HepG2 (cell line): ENCODE results near the gene EFNB1. TPM values are rescaled to one million over a fixed set of nuclear protein-coding genes. Genes with fewer than 3 reads are reported as not detected.

Source experiments
- BHLHE40 ChIP-seq: IDR thresholded peaks from 2 replicates; pipeline ENCODE4 v1.6.1; 2011; ENCODE audit warnings: low read length, improper control_type of control experiment
- CSRNP2 ChIP-seq: sonication (generic); formaldehyde crosslinking; conservative IDR thresholded peaks from 2 replicates; pipeline ENCODE4 v1.8.0; 2022; ENCODE audit warnings: low read depth, missing genetic modification reagents
- ELF4 ChIP-seq: sonication (generic); formaldehyde crosslinking; IDR thresholded peaks from 2 replicates; pipeline ENCODE4 v1.5.0; 2020; ENCODE audit warnings: missing genetic modification reagents, mild to moderate bottlenecking, moderate library complexity, borderline replicate concordance
- HNF4A ChIP-seq: sonication (generic); formaldehyde crosslinking; IDR thresholded peaks from 2 replicates; pipeline ENCODE4 v1.4.0; 2020; ENCODE audit warnings: missing genetic modification reagents
- HNRNPLL ChIP-seq: fragments of 200-400 bp; formaldehyde crosslinking; IDR thresholded peaks from 2 replicates; pipeline ENCODE4 v1.6.1; 2017; ENCODE audit warnings: mild to moderate bottlenecking, low read depth, low read length; ENCODE audit not compliant: poor library complexity, severe bottlenecking
- JDP2 ChIP-seq: sonication (generic); formaldehyde crosslinking; IDR thresholded peaks from 2 replicates; pipeline ENCODE4 v1.8.1; 2022; ENCODE audit warnings: missing genetic modification reagents, borderline replicate concordance
- KDM5A ChIP-seq: fragments of 200-600 bp; sonication (generic); IDR thresholded peaks from 2 replicates; pipeline ENCODE4 v1.7.0; 2018; ENCODE audit warnings: antibody characterized with exemption, mild to moderate bottlenecking, low read length, borderline replicate concordance
- MIER2 ChIP-seq: IDR thresholded peaks from 2 replicates; pipeline ENCODE4 v1.6.1; 2016; ENCODE audit warnings: missing biosample characterization, missing genetic modification reagents
- NFE2 ChIP-seq: sonication (generic); formaldehyde crosslinking; IDR thresholded peaks from 2 replicates; pipeline ENCODE4 v1.4.0; 2020; ENCODE audit warnings: missing genetic modification reagents
- NFKBIZ ChIP-seq: IDR thresholded peaks from 2 replicates; pipeline ENCODE4 v1.6.1; 2018; ENCODE audit warnings: missing genetic modification reagents, missing compliant biosample characterization
- RBM39 ChIP-seq: fragments of 200-400 bp; formaldehyde crosslinking; IDR thresholded peaks from one replicate; pipeline ENCODE4 v1.6.1; 2018; ENCODE audit warnings: antibody characterized with exemption, mild to moderate bottlenecking, low read depth, low read length; ENCODE audit not compliant: poor library complexity, severe bottlenecking
- SIX1 ChIP-seq: sonication (generic); formaldehyde crosslinking; IDR thresholded peaks from 2 replicates; pipeline ENCODE4 v1.4.0; 2020; ENCODE audit warnings: missing genetic modification reagents, borderline replicate concordance
- SOX5 ChIP-seq: IDR thresholded peaks from 2 replicates; pipeline ENCODE4 v1.6.1; 2016; ENCODE audit warnings: borderline replicate concordance
- ZHX2 ChIP-seq, 2 experiments: sonication (generic) in 1 of 2; formaldehyde crosslinking in 1 of 2; IDR thresholded peaks; 2 replicates each; pipeline versions ENCODE4 v1.6.1 to v1.9.0; 2014 to 2022; ENCODE audit warnings: antibody characterized with exemption in 1 of 2, borderline replicate concordance in 1 of 2, inconsistent platforms in 1 of 2, low read depth in 1 of 2, missing genetic modification reagents in 1 of 2
- ZNF160 ChIP-seq: sonication (generic); formaldehyde crosslinking; IDR thresholded peaks from 2 replicates; pipeline ENCODE4 v1.8.0; 2022; ENCODE audit warnings: mild to moderate bottlenecking, inconsistent platforms, missing genetic modification reagents
- ZNF260 ChIP-seq: sonication (generic); formaldehyde crosslinking; IDR thresholded peaks from 2 replicates; pipeline ENCODE4 v1.4.0; 2020; ENCODE audit warnings: missing genetic modification reagents, low read depth, mild to moderate bottlenecking, borderline replicate concordance
- polyA plus RNA-seq, 8 experiments: library from polyadenylated mRNA; depleted of rRNA in 3 of 8; stranded (reverse) in 7 of 8; unstranded in 1 of 8; fragments of >200 nt; fragmentation: Illumina TruSeq in 4 of 8; extraction: Trizol in 4 of 8; gene quantifications; 2 replicates each; pipeline versions ENCODE4 v1.2.1 to v1.2.3, GENCODE V29; 2011 to 2016; ENCODE audit warnings: low read depth in 4 of 8, missing spikeins in 1 of 8, mixed read lengths in 1 of 8; ENCODE audit not compliant: insufficient read depth in 1 of 8
- total RNA-seq, 5 experiments: library from RNA; depleted of rRNA; stranded (reverse); fragments of >200 nt; fragmentation: Illumina TruSeq; extraction: Trizol; gene quantifications; 2 replicates each; pipeline ENCODE4 v1.2.3, GENCODE V29; 2016; ENCODE audit warnings: low read depth in 1 of 5
- TF ChIP-seq, protein P1 (sequence below): sonication (generic); formaldehyde crosslinking; IDR thresholded peaks from 2 replicates; pipeline ENCODE4 v1.4.0; 2020; ENCODE audit warnings: missing genetic modification reagents, low read depth, mild to moderate bottlenecking, borderline replicate concordance
- TF ChIP-seq, protein P2 (sequence below): sonication (generic); formaldehyde crosslinking; IDR thresholded peaks from 2 replicates; pipeline ENCODE4 v1.4.0; 2020; ENCODE audit warnings: missing genetic modification reagents

EFNB1 gene
- total and polyA plus RNA-seq, 2 of the 13 experiments (the other 11 are each of a cell fraction or from before 2014, with no cell fraction given): 4.0 to 4.1 TPM

DNA sequence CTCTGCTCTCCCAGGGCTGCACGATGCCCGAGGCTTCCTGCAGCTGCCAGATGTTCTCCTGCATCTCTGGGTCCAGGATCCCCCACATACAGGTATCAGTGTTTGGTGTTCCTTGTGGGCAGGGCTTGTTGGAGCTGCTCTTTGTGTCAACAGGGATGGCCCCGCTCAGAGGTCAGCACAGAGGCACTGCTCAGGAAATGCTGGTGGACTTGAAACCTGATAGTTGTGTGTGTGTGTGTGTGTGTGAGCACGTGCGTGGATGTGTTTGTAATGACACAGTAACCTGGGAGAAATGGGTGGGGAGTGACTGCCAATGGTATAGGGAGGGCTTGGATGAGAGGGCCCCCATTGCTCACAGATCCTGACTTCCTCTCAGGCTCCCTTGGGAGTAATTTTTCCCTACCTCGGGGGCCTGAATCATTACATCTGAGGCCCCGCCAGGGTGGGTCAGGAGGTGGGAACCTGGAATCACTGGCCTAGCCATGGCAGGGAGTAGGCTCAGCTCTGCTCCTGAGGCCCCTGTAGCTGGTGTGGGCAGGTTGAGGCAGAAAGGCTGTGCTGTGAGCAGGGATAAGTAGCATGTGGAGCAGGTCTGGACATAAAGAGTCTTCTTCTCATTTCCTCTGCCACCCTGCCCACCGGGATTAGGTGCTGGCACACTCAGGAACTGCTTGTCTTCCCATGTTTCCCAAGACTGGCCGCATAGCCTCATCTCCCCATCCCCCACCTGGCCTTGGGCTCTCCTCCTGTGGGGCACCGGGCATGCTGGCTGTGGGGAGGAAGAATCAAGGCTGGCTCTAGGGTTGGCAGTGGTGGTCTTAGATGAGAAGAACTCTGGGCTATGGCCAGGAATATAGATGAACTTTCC lies 2.5 kb upstream of the EFNB1 start (continued):
- TF ChIP-seq CSRNP2 (CRISPR knock-in tag) (no peak), SIX1 (CRISPR knock-in tag) (peak; percentile 95), BHLHE40 (peak; percentile 88), ZHX2 (IDR thresholded peaks at IDR 0.05; ENCODE audit: low read depth) (no peak), ZHX2 (CRISPR knock-in tag; IDR thresholded peaks at IDR 0.05; ENCODE audit: borderline replicate concordance) (no peak), ELF4 (CRISPR knock-in tag) (no peak), NFKBIZ (CRISPR knock-in tag) (no peak), HNRNPLL (no peak), RBM39 (no peak), NFE2 (CRISPR knock-in tag) (no peak), HNF4A (CRISPR knock-in tag) (peak; percentile 49; the same call in 1 of the 2 replicates), KDM5A (no peak), ZNF260 (CRISPR knock-in tag) (no peak), SOX5 (CRISPR knock-in tag) (peak; percentile 9; the same call in 1 of the 2 replicates), JDP2 (CRISPR knock-in tag) (no peak), ZNF160 (CRISPR knock-in tag) (no peak), MIER2 (CRISPR knock-in tag) (no peak)
- TF ChIP-seq, protein P1, sequence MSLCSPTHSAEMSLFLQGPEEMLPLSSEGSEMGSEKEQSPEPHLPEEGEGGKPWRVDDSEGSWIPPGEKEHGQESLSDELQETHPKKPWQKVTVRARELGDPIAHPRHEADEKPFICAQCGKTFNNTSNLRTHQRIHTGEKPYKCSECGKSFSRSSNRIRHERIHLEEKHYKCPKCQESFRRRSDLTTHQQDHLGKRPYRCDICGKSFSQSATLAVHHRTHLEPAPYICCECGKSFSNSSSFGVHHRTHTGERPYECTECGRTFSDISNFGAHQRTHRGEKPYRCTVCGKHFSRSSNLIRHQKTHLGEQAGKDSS (CRISPR knock-in tag): no peak
- TF ChIP-seq, protein P2, sequence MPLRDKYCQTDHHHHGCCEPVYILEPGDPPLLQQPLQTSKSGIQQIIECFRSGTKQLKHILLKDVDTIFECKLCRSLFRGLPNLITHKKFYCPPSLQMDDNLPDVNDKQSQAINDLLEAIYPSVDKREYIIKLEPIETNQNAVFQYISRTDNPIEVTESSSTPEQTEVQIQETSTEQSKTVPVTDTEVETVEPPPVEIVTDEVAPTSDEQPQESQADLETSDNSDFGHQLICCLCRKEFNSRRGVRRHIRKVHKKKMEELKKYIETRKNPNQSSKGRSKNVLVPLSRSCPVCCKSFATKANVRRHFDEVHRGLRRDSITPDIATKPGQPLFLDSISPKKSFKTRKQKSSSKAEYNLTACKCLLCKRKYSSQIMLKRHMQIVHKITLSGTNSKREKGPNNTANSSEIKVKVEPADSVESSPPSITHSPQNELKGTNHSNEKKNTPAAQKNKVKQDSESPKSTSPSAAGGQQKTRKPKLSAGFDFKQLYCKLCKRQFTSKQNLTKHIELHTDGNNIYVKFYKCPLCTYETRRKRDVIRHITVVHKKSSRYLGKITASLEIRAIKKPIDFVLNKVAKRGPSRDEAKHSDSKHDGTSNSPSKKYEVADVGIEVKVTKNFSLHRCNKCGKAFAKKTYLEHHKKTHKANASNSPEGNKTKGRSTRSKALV: no peak
